ENCODE measurements around the gene CLEC12A. TPM values are rescaled to one million over a fixed set of nuclear protein-coding genes. Genes with fewer than 3 reads are reported as not detected.
"Not testable (repeated sequence)": the region's sequence is repeated elsewhere in the genome, so short reads cannot be mapped to it uniquely, and the experiment has no call there.

The CLEC12A gene
- total and polyA plus RNA-seq, 4 donors = 1.5 to 3.6 (median 3.0) TPM; not detected in 1

- H3K36me3 ChIP-seq (ENCODE audit: control insufficient read depth in 1 of 2, insufficient read depth in 2 of 2, low read length in 1 of 2); intact Hi-C loops (cut with DNase I); H3K4me1 ChIP-seq (ENCODE audit: control insufficient read depth in 1 of 2, insufficient read depth in 2 of 2, low read length in 2 of 2); H3K27ac ChIP-seq (ENCODE audit: low read depth in 1 of 2, low read length in 2 of 2); ATAC-seq (ENCODE audit: low FRiP score); H3K4me3 ChIP-seq (ENCODE audit: low read length in 2 of 2); H3K9me3 ChIP-seq (ENCODE audit: control insufficient read depth, low read length); H3K27me3 ChIP-seq (ENCODE audit: control insufficient read depth in 1 of 2, insufficient read depth in 2 of 2, low read length in 1 of 2); DNase-seq: not testable (repeated sequence)
- 53 to 58% methylated on average over 5 of the region's 5 CpGs for WGBS, 2 donors
Measured at GRCh38 chr12:9976626-9977025, 5.4 kb downstream of the CLEC12A start.

GRCh38 chr12:9977916-9978315, 6.7 kb downstream of the CLEC12A start:
- no peak overlapping the region for H3K4me3 ChIP-seq (ENCODE audit: low read length in 2 of 2)
- no peak for ATAC-seq (ENCODE audit: low FRiP score)

GRCh38 chr12:9980126-9980525, 8.9 kb downstream of the CLEC12A start:
- no peaks in the 10 kb centered on the region for H3K27me3 ChIP-seq (ENCODE audit: control insufficient read depth in 1 of 2, insufficient read depth in 2 of 2, low read length in 1 of 2)
- no peaks in the 10 kb centered on the region for H3K36me3 ChIP-seq (ENCODE audit: control insufficient read depth in 1 of 2, insufficient read depth in 2 of 2, low read length in 1 of 2)
- H3K4me1 ChIP-seq (ENCODE audit: control insufficient read depth in 1 of 2, insufficient read depth in 2 of 2, low read length in 2 of 2) = no peaks in the 10 kb centered on the region
- ATAC-seq (ENCODE audit: low FRiP score) (no peak), DNase-seq (no peak)
- H3K27ac ChIP-seq (ENCODE audit: low read depth in 1 of 2, low read length in 2 of 2) = no peak overlapping the region
- intact Hi-C loops (cut with DNase I) = no loop called here
- WGBS, 2 donors = 75 to 82% methylated on average over 3 of the region's 3 CpGs
- no peak overlapping the region for H3K4me3 ChIP-seq (ENCODE audit: low read length in 2 of 2)
- peaks cover 4% of the 10 kb centered on the region for H3K9me3 ChIP-seq (ENCODE audit: control insufficient read depth, low read length)

More at GRCh38 chr12:9977916-9978315, 6.7 kb downstream of the CLEC12A start:
- no peak overlapping the region for H3K27ac ChIP-seq (ENCODE audit: low read depth in 1 of 2, low read length in 2 of 2)
- intact Hi-C loops (cut with DNase I) = no loop called here
- H3K9me3 ChIP-seq (ENCODE audit: control insufficient read depth, low read length) = peaks cover 4% of the 10 kb centered on the region
- no peaks in the 10 kb centered on the region for H3K4me1 ChIP-seq (ENCODE audit: control insufficient read depth in 1 of 2, insufficient read depth in 2 of 2, low read length in 2 of 2)
- no peaks in the 10 kb centered on the region for H3K27me3 ChIP-seq (ENCODE audit: control insufficient read depth in 1 of 2, insufficient read depth in 2 of 2, low read length in 1 of 2)
- DNase-seq = no peak
- H3K36me3 ChIP-seq (ENCODE audit: control insufficient read depth in 1 of 2, insufficient read depth in 2 of 2, low read length in 1 of 2) = no peaks in the 10 kb centered on the region

- Histone ChIP-seq H3K27me3 (ENCODE audit: control insufficient read depth in 1 of 2, insufficient read depth in 2 of 2, low read length in 1 of 2) (no peaks in the 10 kb centered on the region), H3K9me3 (ENCODE audit: control insufficient read depth, low read length) (no peaks in the 10 kb centered on the region), H3K27ac (ENCODE audit: low read depth in 1 of 2, low read length in 2 of 2) (no peak overlapping the region), H3K4me3 (ENCODE audit: low read length in 2 of 2) (no peak overlapping the region), H3K36me3 (ENCODE audit: control insufficient read depth in 1 of 2, insufficient read depth in 2 of 2, low read length in 1 of 2) (no peaks in the 10 kb centered on the region), H3K4me1 (ENCODE audit: control insufficient read depth in 1 of 2, insufficient read depth in 2 of 2, low read length in 2 of 2) (no peaks in the 10 kb centered on the region)
- WGBS, 2 donors = 76 to 79% methylated on average over 3 of the region's 3 CpGs
- intact Hi-C loops (cut with DNase I) = no loop called here
- DNase-seq = no peak
- no peak for ATAC-seq (ENCODE audit: low FRiP score)
Measured at GRCh38 chr12:9991876-9992275, 20.7 kb downstream of the CLEC12A start.

- no peak for DNase-seq
- ATAC-seq (ENCODE audit: low FRiP score) = no peak
- H3K27ac ChIP-seq (ENCODE audit: low read depth in 1 of 2, low read length in 2 of 2) = no peak overlapping the region
- intact Hi-C loops (cut with DNase I) = no loop called here
- H3K27me3 ChIP-seq (ENCODE audit: control insufficient read depth in 1 of 2, insufficient read depth in 2 of 2, low read length in 1 of 2) = no peaks in the 10 kb centered on the region
- 76 to 77% methylated on average over 4 of the region's 4 CpGs for WGBS, 2 donors
- no peaks in the 10 kb centered on the region for H3K9me3 ChIP-seq (ENCODE audit: control insufficient read depth, low read length)
- H3K4me1 ChIP-seq (ENCODE audit: control insufficient read depth in 1 of 2, insufficient read depth in 2 of 2, low read length in 2 of 2) = no peaks in the 10 kb centered on the region
- no peaks in the 10 kb centered on the region for H3K36me3 ChIP-seq (ENCODE audit: control insufficient read depth in 1 of 2, insufficient read depth in 2 of 2, low read length in 1 of 2)
- no peak overlapping the region for H3K4me3 ChIP-seq (ENCODE audit: low read length in 2 of 2)
Measured at GRCh38 chr12:9992296-9992695, 21.1 kb downstream of the CLEC12A start.

GRCh38 chr12:9999016-9999415, 27.8 kb downstream of the CLEC12A start, which contains the start of gene CLEC1B:
Gene CLEC1B (minus strand): TSS chr12:9999121. CDS start chr12:9999100, 21 bp downstream.
- DNase-seq (no peak), ATAC-seq (ENCODE audit: low FRiP score) (no peak)
- no peak within 1 kb of the TSS for H3K27ac ChIP-seq (ENCODE audit: low read depth in 1 of 2, low read length in 2 of 2)
- no peaks in the 10 kb centered on the region for H3K4me1 ChIP-seq (ENCODE audit: control insufficient read depth in 1 of 2, insufficient read depth in 2 of 2, low read length in 2 of 2)
- H3K27me3 ChIP-seq (ENCODE audit: control insufficient read depth in 1 of 2, insufficient read depth in 2 of 2, low read length in 1 of 2) = no peaks in the 10 kb centered on the region
- H3K9me3 ChIP-seq (ENCODE audit: control insufficient read depth, low read length) = no peaks in the 10 kb centered on the region
- no peak within 1 kb of the TSS for H3K4me3 ChIP-seq (ENCODE audit: low read length in 2 of 2)
- no peaks in the 10 kb centered on the region for H3K36me3 ChIP-seq (ENCODE audit: control insufficient read depth in 1 of 2, insufficient read depth in 2 of 2, low read length in 1 of 2)
- WGBS, 2 donors = 87 to 92% methylated on average over 3 of the region's 3 CpGs
- intact Hi-C loops (cut with DNase I) = no loop called here

GRCh38 chr12:10001171-10001776, 30.1 kb downstream of the CLEC12A start:
- Histone ChIP-seq H3K36me3 (ENCODE audit: control insufficient read depth in 1 of 2, insufficient read depth in 2 of 2, low read length in 1 of 2) (no peaks in the 10 kb centered on the region), H3K4me3 (ENCODE audit: low read length in 2 of 2) (no peak overlapping the region), H3K4me1 (ENCODE audit: control insufficient read depth in 1 of 2, insufficient read depth in 2 of 2, low read length in 2 of 2) (no peaks in the 10 kb centered on the region), H3K27me3 (ENCODE audit: control insufficient read depth in 1 of 2, insufficient read depth in 2 of 2, low read length in 1 of 2) (no peaks in the 10 kb centered on the region), H3K9me3 (ENCODE audit: control insufficient read depth, low read length) (peaks cover 2% of the 10 kb centered on the region), H3K27ac (ENCODE audit: low read depth in 1 of 2, low read length in 2 of 2) (no peak overlapping the region)
- intact Hi-C loops (cut with DNase I) = no loop called here
- no peak for DNase-seq
- ATAC-seq (ENCODE audit: low FRiP score) = no peak
- 59 to 73% methylated on average over 4 of the region's 4 CpGs for WGBS, 2 donors

GRCh38 chr12:10012630-10013330, 41.6 kb downstream of the CLEC12A start:
- no peaks in the 10 kb centered on the region for H3K27me3 ChIP-seq (ENCODE audit: control insufficient read depth in 1 of 2, insufficient read depth in 2 of 2, low read length in 1 of 2)
- no peak overlapping the region for H3K4me3 ChIP-seq (ENCODE audit: low read length in 2 of 2)
- no peak overlapping the region for H3K27ac ChIP-seq (ENCODE audit: low read depth in 1 of 2, low read length in 2 of 2)
- H3K36me3 ChIP-seq (ENCODE audit: control insufficient read depth in 1 of 2, insufficient read depth in 2 of 2, low read length in 1 of 2) = no peaks in the 10 kb centered on the region
- ATAC-seq (ENCODE audit: low FRiP score) = no peak
- H3K4me1 ChIP-seq (ENCODE audit: control insufficient read depth in 1 of 2, insufficient read depth in 2 of 2, low read length in 2 of 2) = no peaks in the 10 kb centered on the region
- H3K9me3 ChIP-seq (ENCODE audit: control insufficient read depth, low read length) = no peaks in the 10 kb centered on the region
- 67 to 71% methylated on average over 6 of the region's 6 CpGs for WGBS, 2 donors
- intact Hi-C loops (cut with DNase I) = no loop called here
- no peak for DNase-seq

- ATAC-seq (ENCODE audit: low FRiP score) = no peak
- Histone ChIP-seq H3K27me3 (ENCODE audit: control insufficient read depth in 1 of 2, insufficient read depth in 2 of 2, low read length in 1 of 2) (no peaks in the 10 kb centered on the region), H3K27ac (ENCODE audit: low read depth in 1 of 2, low read length in 2 of 2) (no peak overlapping the region), H3K4me1 (ENCODE audit: control insufficient read depth in 1 of 2, insufficient read depth in 2 of 2, low read length in 2 of 2) (no peaks in the 10 kb centered on the region), H3K9me3 (ENCODE audit: control insufficient read depth, low read length) (no peaks in the 10 kb centered on the region), H3K36me3 (ENCODE audit: control insufficient read depth in 1 of 2, insufficient read depth in 2 of 2, low read length in 1 of 2) (no peaks in the 10 kb centered on the region), H3K4me3 (ENCODE audit: low read length in 2 of 2) (no peak overlapping the region)
- intact Hi-C loops (cut with DNase I) = no loop called here
- WGBS, 2 donors = 42 to 53% methylated on average over 4 of the region's 4 CpGs
- DNase-seq = no peak
Measured at GRCh38 chr12:10015450-10015849, 44.2 kb downstream of the CLEC12A start.

Measured in aorta (tissue), 5 donors.